Measurements from ENCODE around the gene KCTD17. TPM values are rescaled to one million over a fixed set of nuclear protein-coding genes. Genes with fewer than 3 reads are reported as not detected.

KCTD17 gene
- total RNA-seq, 4 donors from 2014 or later = 32.4 to 58.0 (median 48.1) TPM

- no peak overlapping the region for H3K4me3 ChIP-seq (ENCODE audit: low read depth, poor library complexity, severe bottlenecking)
- no peak for TF ChIP-seq CTCF (IDR thresholded peaks at IDR 0.05)
- no peak for TF ChIP-seq POLR2A (IDR thresholded peaks at IDR 0.05)
- intact Hi-C loops (cut with DNase I; ENCODE audit: low total_unique reads) = no loop called here
- DNase-seq (ENCODE audit: low spot score in 2 of 2) = no peak
- WGBS, 2 donors = 77 to 85% methylated on average over 2 of the region's 2 CpGs
Observed at GRCh38 chr22:37009490-37009889, 42.1 kb upstream of the KCTD17 start.

GRCh38 chr22:37010174-37010573 lies 41.4 kb upstream of the KCTD17 start:
- WGBS, 2 donors = 82 to 85% methylated on average over 4 of the region's 4 CpGs
- no peak for DNase-seq (ENCODE audit: low spot score in 2 of 2)
- TF ChIP-seq CTCF (IDR thresholded peaks at IDR 0.05) (no peak), POLR2A (IDR thresholded peaks at IDR 0.05) (no peak)
- no peak overlapping the region for H3K4me3 ChIP-seq (ENCODE audit: low read depth, poor library complexity, severe bottlenecking)
- intact Hi-C loops (cut with DNase I; ENCODE audit: low total_unique reads) = no loop called here

GRCh38 chr22:37010976-37011375 lies 40.6 kb upstream of the KCTD17 start:
- intact Hi-C loops (cut with DNase I; ENCODE audit: low total_unique reads) = no loop called here
- no peak overlapping the region for H3K4me3 ChIP-seq (ENCODE audit: low read depth, poor library complexity, severe bottlenecking)
- no peak for TF ChIP-seq CTCF (IDR thresholded peaks at IDR 0.05)
- DNase-seq (ENCODE audit: low spot score in 2 of 2) = no peak
- WGBS, 2 donors = 85 to 92% methylated on average over 20 of the region's 20 CpGs

- no peak overlapping the region for H3K4me3 ChIP-seq (ENCODE audit: low read depth, poor library complexity, severe bottlenecking)
- WGBS, 2 donors = 92% methylated on average over 3 of the region's 3 CpGs
- no peak for DNase-seq (ENCODE audit: low spot score in 2 of 2)
- intact Hi-C loops (cut with DNase I; ENCODE audit: low total_unique reads) = no loop called here
- TF ChIP-seq POLR2A (IDR thresholded peaks at IDR 0.05) = no peak
- TF ChIP-seq CTCF (IDR thresholded peaks at IDR 0.05) = no peak
Observed at GRCh38 chr22:37011472-37011871, 40.1 kb upstream of the KCTD17 start.

- no peak for DNase-seq (ENCODE audit: low spot score in 2 of 2)
Observed at GRCh38 chr22:37012262-37012904, 39.2 kb upstream of the KCTD17 start.

More at GRCh38 chr22:37012262-37012904, 39.2 kb upstream of the KCTD17 start:
- WGBS, 2 donors = 75 to 82% methylated on average over 8 to 9 of the region's 9 CpGs
- intact Hi-C loops (cut with DNase I; ENCODE audit: low total_unique reads) = no loop called here
- H3K4me3 ChIP-seq (ENCODE audit: low read depth, poor library complexity, severe bottlenecking) = no peak overlapping the region
- TF ChIP-seq CTCF (IDR thresholded peaks at IDR 0.05) (no peak), POLR2A (IDR thresholded peaks at IDR 0.05) (no peak)

Data from lower leg skin (tissue), 4 donors.